H9 (cell line): ENCODE results near the gene PLEKHG5. TPM values are rescaled to one million over a fixed set of nuclear protein-coding genes. Genes with fewer than 3 reads are reported as not detected.

Experiments used
- DNase-seq: peaks from one replicate; pipeline ENCODE4 v3.0.0-alpha.2; 2017
- H2AFZ ChIP-seq: one replicate; pipeline ENCODE4 v1.6.1; 2013; ENCODE audit warnings: mild to moderate bottlenecking, low read length, control low read depth, moderate library complexity
- H2AK5ac ChIP-seq: 2 replicates; pipeline ENCODE4 v1.6.1; 2013; ENCODE audit warnings: low read length, control low read depth, mixed read lengths; ENCODE audit not compliant: insufficient read length
- H2BK120ac ChIP-seq: one replicate; pipeline ENCODE4 v1.6.1; 2013; ENCODE audit warnings: low read depth, mild to moderate bottlenecking, low read length, control low read depth, inconsistent platforms; ENCODE audit not compliant: poor library complexity, severe bottlenecking
- H2BK12ac ChIP-seq: 2 replicates; pipeline ENCODE4 v1.6.1; 2013; ENCODE audit warnings: low read length, control low read depth, mixed read lengths, low read depth; ENCODE audit not compliant: insufficient read length
- H2BK15ac ChIP-seq: 2 replicates; pipeline ENCODE4 v1.6.1; 2013; ENCODE audit warnings: low read depth, low read length, control low read depth
- H2BK20ac ChIP-seq: one replicate; pipeline ENCODE4 v1.6.1; 2013; ENCODE audit warnings: low read depth, mild to moderate bottlenecking, low read length, control low read depth, inconsistent platforms; ENCODE audit not compliant: poor library complexity, severe bottlenecking
- H2BK5ac ChIP-seq: 2 replicates; pipeline ENCODE4 v1.6.1; 2013; ENCODE audit warnings: low read length, control low read depth, mixed read lengths; ENCODE audit not compliant: insufficient read length
- H3K14ac ChIP-seq: 2 replicates; pipeline ENCODE4 v1.6.1; 2013; ENCODE audit warnings: low read length, control low read depth; ENCODE audit not compliant: insufficient read depth
- H3K18ac ChIP-seq: 2 replicates; pipeline ENCODE4 v1.6.1; 2013; ENCODE audit warnings: low read depth, mild to moderate bottlenecking, mixed read lengths, low read length, control low read depth; ENCODE audit not compliant: insufficient read length
- H3K23ac ChIP-seq: 2 replicates; pipeline ENCODE4 v1.6.1; 2013; ENCODE audit warnings: low read length, control low read depth, mixed read lengths, low read depth; ENCODE audit not compliant: insufficient read length
- H3K23me2 ChIP-seq: 2 replicates; pipeline ENCODE4 v1.6.1; 2013; ENCODE audit warnings: low read depth, mild to moderate bottlenecking, mixed read lengths, low read length, control low read depth; ENCODE audit not compliant: insufficient read length, poor library complexity, severe bottlenecking
- H3K27ac ChIP-seq: 2 replicates; pipeline ENCODE4 v1.5.1; 2013; ENCODE audit warnings: low read length, control low read depth, mixed read lengths, low read depth; ENCODE audit not compliant: insufficient read length
- H3K27me3 ChIP-seq: 2 replicates; pipeline ENCODE4 v1.6.1; 2013; ENCODE audit warnings: low read length, control low read depth, inconsistent platforms; ENCODE audit not compliant: insufficient read depth
- H3K4ac ChIP-seq: 2 replicates; pipeline ENCODE4 v1.6.1; 2013; ENCODE audit warnings: low read depth, mild to moderate bottlenecking, control low read depth, inconsistent platforms, low read length, moderate library complexity
- H3K4me1 ChIP-seq: 2 replicates; pipeline ENCODE4 v1.6.1; 2013; ENCODE audit warnings: low read length, control low read depth, inconsistent platforms; ENCODE audit not compliant: insufficient read depth
- H3K4me2 ChIP-seq: 2 replicates; pipeline ENCODE4 v1.6.1; 2013; ENCODE audit warnings: low read length, control low read depth, mixed read lengths; ENCODE audit not compliant: insufficient read length, insufficient read depth
- H3K56ac ChIP-seq: 2 replicates; pipeline ENCODE4 v1.6.1; 2013; ENCODE audit warnings: low read depth, mild to moderate bottlenecking, mixed read lengths, low read length, control low read depth; ENCODE audit not compliant: insufficient read length
- H3K79me1 ChIP-seq: 2 replicates; pipeline ENCODE4 v1.6.1; 2013; ENCODE audit warnings: low read depth, mild to moderate bottlenecking, moderate library complexity, low read length, control low read depth, inconsistent platforms; ENCODE audit not compliant: insufficient read depth, poor library complexity, severe bottlenecking
- H3K79me2 ChIP-seq: 2 replicates; pipeline ENCODE4 v1.6.1; 2013; ENCODE audit warnings: low read length, control low read depth, inconsistent platforms; ENCODE audit not compliant: insufficient read depth
- H3K9ac ChIP-seq: 2 replicates; pipeline ENCODE4 v1.6.1; 2013; ENCODE audit warnings: low read length, control low read depth, mixed read lengths; ENCODE audit not compliant: insufficient read length; ENCODE audit errors: extremely low read depth
- H3K9me3 ChIP-seq: one replicate; pipeline ENCODE4 v1.6.1; 2013; ENCODE audit warnings: low read depth, low read length, inconsistent platforms; ENCODE audit not compliant: control insufficient read depth
- H3T11ph ChIP-seq: one replicate; pipeline ENCODE4 v1.6.1; 2013; ENCODE audit warnings: mild to moderate bottlenecking, low read length, control low read depth, inconsistent platforms
- H4K20me1 ChIP-seq: one replicate; pipeline ENCODE4 v1.6.1; 2013; ENCODE audit not compliant: control insufficient read depth, insufficient read length, insufficient read depth
- H4K5ac ChIP-seq: 2 replicates; pipeline ENCODE4 v1.6.1; 2013; ENCODE audit warnings: low read depth, mild to moderate bottlenecking, mixed read lengths, low read length, control low read depth; ENCODE audit not compliant: insufficient read length
- H4K8ac ChIP-seq: replicated peaks from 2 replicates; pipeline ENCODE4 v1.6.1; 2013; ENCODE audit warnings: low read length, control low read depth, mixed read lengths, low read depth; ENCODE audit not compliant: insufficient read length
- H4K91ac ChIP-seq: 2 replicates; pipeline ENCODE4 v1.6.1; 2013; ENCODE audit warnings: low read depth, mild to moderate bottlenecking, moderate library complexity, mixed read lengths, low read length, control low read depth; ENCODE audit not compliant: insufficient read length
- H3K27ac Mint-ChIP-seq, 3 experiments: 2 replicates in 2 of 3; 3 replicates in 1 of 3; pipeline ENCODE4 v1.8.0; 2020 to 2021; ENCODE audit warnings: mixed read lengths in 3 of 3, mild to moderate bottlenecking in 1 of 3, moderate library complexity in 1 of 3
- H3K27me3 Mint-ChIP-seq: 2 replicates; pipeline ENCODE4 v1.8.0; 2021; ENCODE audit warnings: low read depth, mild to moderate bottlenecking, moderate library complexity, mixed read lengths
- H3K36me3 Mint-ChIP-seq, 3 experiments: 2 replicates in 2 of 3; 3 replicates in 1 of 3; pipeline ENCODE4 v1.8.0; 2020 to 2021; ENCODE audit warnings: low read depth in 3 of 3, mixed read lengths in 3 of 3; ENCODE audit not compliant: insufficient read depth in 1 of 3
- H3K4me1 Mint-ChIP-seq, 2 experiments: 2 replicates each; pipeline ENCODE4 v1.8.0; 2020; ENCODE audit warnings: mixed read lengths in 2 of 2
- H3K4me3 Mint-ChIP-seq, 2 experiments: 2 replicates in 1 of 2; 3 replicates in 1 of 2; pipeline ENCODE4 v1.8.0; 2020 to 2021; ENCODE audit warnings: mild to moderate bottlenecking in 2 of 2, mixed read lengths in 2 of 2, moderate library complexity in 1 of 2
- H3K9me3 Mint-ChIP-seq, 2 experiments: 2 replicates in 1 of 2; 3 replicates in 1 of 2; pipeline ENCODE4 v1.8.0; 2020; ENCODE audit warnings: mild to moderate bottlenecking in 2 of 2, mixed read lengths in 2 of 2, moderate library complexity in 1 of 2
- WGBS: extraction: QIAGEN DNeasy Blood & Tissue Kit; methylation state at CpG from one replicate; pipeline ENCODE4 v1.1.7; 2013; ENCODE audit warnings: missing lambda C conversion rate, low lambda C conversion rate, mixed read lengths; ENCODE audit not compliant: insufficient read length; ENCODE audit errors: extremely low coverage; 5-methylcytosine and 5-hydroxymethylcytosine counted together
- total RNA-seq: library from RNA; stranded (reverse); gene quantifications from 2 replicates; pipeline ENCODE4 v1.2.1, GENCODE V29; 2021
- TF ChIP-seq, protein P1 (sequence below): fragments of 200-600 bp; sonication (generic); conservative IDR thresholded peaks from 3 replicates; pipeline ENCODE4 v1.8.0; 2021; ENCODE audit warnings: antibody characterized with exemption, mild to moderate bottlenecking

The PLEKHG5 gene
- total RNA-seq, 1 experiment from 2014 or later: 22.3 TPM

GRCh38 chr1:6419397-6419803 is 72.1 kb downstream of the PLEKHG5 start:
- TF ChIP-seq, protein P1, sequence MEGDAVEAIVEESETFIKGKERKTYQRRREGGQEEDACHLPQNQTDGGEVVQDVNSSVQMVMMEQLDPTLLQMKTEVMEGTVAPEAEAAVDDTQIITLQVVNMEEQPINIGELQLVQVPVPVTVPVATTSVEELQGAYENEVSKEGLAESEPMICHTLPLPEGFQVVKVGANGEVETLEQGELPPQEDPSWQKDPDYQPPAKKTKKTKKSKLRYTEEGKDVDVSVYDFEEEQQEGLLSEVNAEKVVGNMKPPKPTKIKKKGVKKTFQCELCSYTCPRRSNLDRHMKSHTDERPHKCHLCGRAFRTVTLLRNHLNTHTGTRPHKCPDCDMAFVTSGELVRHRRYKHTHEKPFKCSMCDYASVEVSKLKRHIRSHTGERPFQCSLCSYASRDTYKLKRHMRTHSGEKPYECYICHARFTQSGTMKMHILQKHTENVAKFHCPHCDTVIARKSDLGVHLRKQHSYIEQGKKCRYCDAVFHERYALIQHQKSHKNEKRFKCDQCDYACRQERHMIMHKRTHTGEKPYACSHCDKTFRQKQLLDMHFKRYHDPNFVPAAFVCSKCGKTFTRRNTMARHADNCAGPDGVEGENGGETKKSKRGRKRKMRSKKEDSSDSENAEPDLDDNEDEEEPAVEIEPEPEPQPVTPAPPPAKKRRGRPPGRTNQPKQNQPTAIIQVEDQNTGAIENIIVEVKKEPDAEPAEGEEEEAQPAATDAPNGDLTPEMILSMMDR: no peak
- Histone ChIP-seq H3K9ac (no peak overlapping the region), H2BK12ac (no peak overlapping the region), H4K8ac (no peak overlapping the region), H3K23ac (no peak overlapping the region), H3K4ac (no peak overlapping the region), H3K27me3 (peaks cover 71% of the 10 kb centered on the region), H2BK5ac (no peak overlapping the region), H4K5ac (no peak overlapping the region), H3K9me3 (no peaks in the 10 kb centered on the region), H3K18ac (no peak overlapping the region), H4K91ac (no peak overlapping the region), H3K4me1 (peaks cover 3% of the 10 kb centered on the region; the same call in 1 of the 2 replicates), H3K14ac (no peak overlapping the region), H3K56ac (no peak overlapping the region), H2BK120ac (no peak overlapping the region), H2AFZ (no peak overlapping the region), H3K27ac (no peak overlapping the region), H2AK5ac (no peak overlapping the region), H2BK20ac (no peak overlapping the region), H3K79me1 (no peaks in the 10 kb centered on the region), H3K23me2 (peaks cover 10% of the 10 kb centered on the region), H3T11ph (no peak overlapping the region), H3K79me2 (no peaks in the 10 kb centered on the region), H3K4me2 (peak overlapping the region; percentile 50), H4K20me1 (no peaks in the 10 kb centered on the region), H2BK15ac (no peak overlapping the region)
- H3K9me3 Mint-ChIP-seq: peaks cover 0 to 3% of the 10 kb centered on the region in 2 experiments; a peak in 2 of 5 replicates
- peak; percentile 72 for DNase-seq
- H3K27ac Mint-ChIP-seq: no peak overlapping the region
- H3K4me1 Mint-ChIP-seq: peaks cover 27 to 30% of the 10 kb centered on the region in 2 experiments
- H3K36me3 Mint-ChIP-seq: no peaks in the 10 kb centered on the region
- WGBS: no CpG with 5 or more reads among the region's 48 CpGs
- peak overlapping the region; percentile 42 to 74; a peak in 4 of 5 replicates for H3K4me3 Mint-ChIP-seq
- H3K27me3 Mint-ChIP-seq: peaks cover 97% of the 10 kb centered on the region
